Calu3 (cell line): ENCODE results near the gene CLDN25. TPM values are rescaled to one million over a fixed set of nuclear protein-coding genes. Genes with fewer than 3 reads are reported as not detected.
A peak's percentile ranks its signal among the peaks of the same experiment; 100 is the strongest.

Source experiments
- BruUV-seq: library from RNA; stranded (reverse); fragments of 400-500 nt; replicated peaks from 2 replicates; lab custom pipeline; 2021; lab: Mats Ljungman, UMichigan
- CTCF ChIA-PET: fragments of 300-600 bp; sonication (Branson Sonifier 250); formaldehyde crosslinking; loops from one replicate; lab custom pipeline; 2022; ENCODE audit warnings: antibody characterized with exemption; lab: Charles Lee
- DNase-seq: peaks from one replicate; pipeline ENCODE4 v3.0.0; 2022
- H3K27ac Mint-ChIP-seq: one replicate; pipeline ENCODE4 v1.8.0; 2022; ENCODE audit warnings: mixed read lengths; ENCODE audit not compliant: unreplicated experiment
- H3K27me3 Mint-ChIP-seq: one replicate; pipeline ENCODE4 v1.8.0; 2022; ENCODE audit warnings: mixed read lengths; ENCODE audit not compliant: unreplicated experiment
- H3K36me3 Mint-ChIP-seq: one replicate; pipeline ENCODE4 v1.8.0; 2022; ENCODE audit warnings: mild to moderate bottlenecking, moderate library complexity, mixed read lengths; ENCODE audit not compliant: insufficient read depth, unreplicated experiment
- H3K4me1 Mint-ChIP-seq: one replicate; pipeline ENCODE4 v1.8.0; 2022; ENCODE audit warnings: mild to moderate bottlenecking, low read depth, mixed read lengths; ENCODE audit not compliant: unreplicated experiment
- H3K4me3 Mint-ChIP-seq: one replicate; pipeline ENCODE4 v1.8.0; 2022; ENCODE audit warnings: mild to moderate bottlenecking, low read depth, moderate library complexity, mixed read lengths; ENCODE audit not compliant: unreplicated experiment
- H3K9me3 Mint-ChIP-seq: one replicate; pipeline ENCODE4 v1.8.0; 2022; ENCODE audit warnings: low read depth, mixed read lengths; ENCODE audit not compliant: unreplicated experiment
- intact Hi-C: fragments of 100-400 bp; cut with micrococcal nuclease; formaldehyde crosslinking; loops from one replicate; pipeline ENCODE4 v1.10.0; 2022; ENCODE audit not compliant: unreplicated experiment
- total RNA-seq: library from RNA; stranded (reverse); gene quantifications from 2 replicates; pipeline ENCODE4 v1.2.3, GENCODE V29; 2022
- TF ChIP-seq, protein P1 (sequence below): fragments of 200-600 bp; IDR thresholded peaks from one replicate; pipeline ENCODE4 v1.8.0; 2022; ENCODE audit warnings: antibody characterized with exemption; ENCODE audit not compliant: unreplicated experiment

CLDN25 gene
- total RNA-seq, 1 experiment from 2014 or later, result not detected

DNA sequence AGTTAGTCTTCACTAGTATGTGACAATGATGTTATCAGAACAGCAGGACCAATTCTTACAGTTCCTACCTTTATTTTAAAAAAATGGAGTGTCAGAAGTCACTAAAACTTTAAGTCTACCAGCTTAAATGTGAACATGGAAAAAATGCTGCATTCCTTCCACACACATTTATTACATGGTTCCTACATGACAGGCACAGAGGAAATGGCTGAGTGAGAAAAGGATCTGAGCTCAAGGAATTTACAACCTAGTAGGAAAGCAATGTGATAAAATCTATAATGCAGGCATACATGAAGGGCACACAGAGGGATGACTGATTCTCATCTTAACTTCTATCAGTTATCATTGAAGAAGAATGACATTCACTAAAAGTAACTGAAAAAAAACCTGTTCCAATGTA, 23.0 kb downstream of the CLDN25 start:
- intact Hi-C loops, result no loop called here

DNA sequence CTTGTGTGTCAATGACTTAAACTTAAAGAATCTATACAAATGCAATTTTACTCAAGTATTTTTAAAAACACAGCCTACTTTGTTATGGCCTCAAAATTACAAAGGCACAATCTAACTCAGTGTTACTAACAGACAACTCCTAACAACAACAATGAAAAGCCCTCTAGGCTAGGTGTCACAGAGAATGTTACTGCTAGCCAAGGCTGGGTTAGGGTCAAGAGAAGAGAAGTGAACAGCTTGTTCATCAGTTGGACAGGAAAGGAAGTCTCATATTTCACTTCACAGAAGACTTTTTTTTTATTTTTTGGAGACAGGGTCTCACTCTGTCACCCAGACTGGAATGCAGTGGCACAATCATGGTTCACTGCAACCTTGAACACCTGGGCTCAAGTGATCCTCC, 26.0 kb downstream of the CLDN25 start:
- Mint-ChIP-seq H3K9me3 (no peaks in the 10 kb centered on the region), H3K4me1 (no peaks in the 10 kb centered on the region), H3K4me3 (no peak overlapping the region), H3K27ac (no peak overlapping the region), H3K36me3 (peaks cover 5% of the 10 kb centered on the region), H3K27me3 (no peaks in the 10 kb centered on the region)
- CTCF ChIA-PET, result interaction anchor here (1.2 kb wide), 1 partner anchor 457 kb away, joined by 5 read pairs; no protein-coding TSS in a partner anchor
- no peak for DNase-seq
- TF ChIP-seq, protein P1, sequence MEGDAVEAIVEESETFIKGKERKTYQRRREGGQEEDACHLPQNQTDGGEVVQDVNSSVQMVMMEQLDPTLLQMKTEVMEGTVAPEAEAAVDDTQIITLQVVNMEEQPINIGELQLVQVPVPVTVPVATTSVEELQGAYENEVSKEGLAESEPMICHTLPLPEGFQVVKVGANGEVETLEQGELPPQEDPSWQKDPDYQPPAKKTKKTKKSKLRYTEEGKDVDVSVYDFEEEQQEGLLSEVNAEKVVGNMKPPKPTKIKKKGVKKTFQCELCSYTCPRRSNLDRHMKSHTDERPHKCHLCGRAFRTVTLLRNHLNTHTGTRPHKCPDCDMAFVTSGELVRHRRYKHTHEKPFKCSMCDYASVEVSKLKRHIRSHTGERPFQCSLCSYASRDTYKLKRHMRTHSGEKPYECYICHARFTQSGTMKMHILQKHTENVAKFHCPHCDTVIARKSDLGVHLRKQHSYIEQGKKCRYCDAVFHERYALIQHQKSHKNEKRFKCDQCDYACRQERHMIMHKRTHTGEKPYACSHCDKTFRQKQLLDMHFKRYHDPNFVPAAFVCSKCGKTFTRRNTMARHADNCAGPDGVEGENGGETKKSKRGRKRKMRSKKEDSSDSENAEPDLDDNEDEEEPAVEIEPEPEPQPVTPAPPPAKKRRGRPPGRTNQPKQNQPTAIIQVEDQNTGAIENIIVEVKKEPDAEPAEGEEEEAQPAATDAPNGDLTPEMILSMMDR, result no peak
- intact Hi-C loops, result loop anchor here (2.0 kb wide), 1 partner anchor 457 kb away; no protein-coding TSS in a partner anchor
- no TSS peak for BruUV-seq

More for the DNA sequence above, 23.0 kb downstream of the CLDN25 start:
- no peak overlapping the region for H3K27ac Mint-ChIP-seq
- H3K9me3 Mint-ChIP-seq, result no peaks in the 10 kb centered on the region
- H3K4me3 Mint-ChIP-seq, result no peak overlapping the region
- TF ChIP-seq, protein P1, result no peak
- no peaks in the 10 kb centered on the region for H3K4me1 Mint-ChIP-seq
- no peaks in the 10 kb centered on the region for H3K27me3 Mint-ChIP-seq
- H3K36me3 Mint-ChIP-seq, result peaks cover 5% of the 10 kb centered on the region
- DNase-seq, result no peak
- CTCF ChIA-PET, result no interaction called here
- BruUV-seq, result no TSS peak

DNA sequence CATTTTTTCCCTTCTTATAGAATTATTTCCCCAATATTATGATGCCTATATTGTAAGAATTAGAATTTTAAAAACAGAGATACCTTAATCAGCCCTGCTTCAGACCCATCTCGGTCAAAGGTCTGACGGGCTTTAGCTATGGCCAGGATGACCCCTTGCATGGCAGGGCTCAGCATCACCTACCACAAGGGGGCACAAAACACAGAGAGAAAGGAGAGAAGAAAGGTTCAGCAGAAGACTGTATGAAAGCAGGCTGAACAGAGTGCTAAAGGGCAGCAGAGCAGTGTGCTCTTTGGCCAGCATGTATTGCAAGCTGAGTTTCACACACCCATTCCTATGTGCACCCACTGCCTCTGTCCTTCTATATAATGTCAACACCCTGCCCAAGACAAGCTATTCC, 26.8 kb downstream of the CLDN25 start:
- Mint-ChIP-seq H3K27me3 (no peaks in the 10 kb centered on the region), H3K4me3 (no peak overlapping the region), H3K27ac (no peak overlapping the region), H3K4me1 (no peaks in the 10 kb centered on the region), H3K9me3 (no peaks in the 10 kb centered on the region), H3K36me3 (peaks cover 5% of the 10 kb centered on the region)
- CTCF ChIA-PET, result interaction anchor here (1.2 kb wide), 1 partner anchor 457 kb away, joined by 5 read pairs; no protein-coding TSS in a partner anchor
- intact Hi-C loops, result loop anchor here (2.0 kb wide), 1 partner anchor 456 kb away; no protein-coding TSS in a partner anchor
- TF ChIP-seq, protein P1, result peak; percentile 42
- BruUV-seq, result no TSS peak
- DNase-seq, result peak; percentile 34

DNA sequence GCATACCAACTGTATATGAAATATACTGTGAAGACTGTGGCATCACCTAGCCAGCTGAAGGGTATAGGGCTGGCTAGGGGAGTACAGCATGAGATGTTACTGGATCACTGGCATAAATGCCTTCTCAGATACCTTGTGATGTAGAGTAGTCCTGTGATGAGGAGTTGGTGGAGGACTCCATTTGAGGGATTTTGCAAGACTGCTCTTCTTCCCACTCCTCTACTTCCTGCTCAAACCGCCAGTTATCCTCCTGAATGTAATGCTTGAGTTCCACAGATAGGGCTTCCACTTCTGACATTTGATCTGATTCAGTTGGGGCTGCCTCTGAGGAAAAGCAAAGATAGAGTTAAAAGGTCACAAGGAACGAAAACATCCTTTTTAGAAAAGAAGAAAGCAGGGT, 29.3 kb downstream of the CLDN25 start:
- Mint-ChIP-seq H3K27ac (no peak overlapping the region), H3K36me3 (peaks cover 5% of the 10 kb centered on the region), H3K27me3 (no peaks in the 10 kb centered on the region), H3K4me1 (no peaks in the 10 kb centered on the region), H3K9me3 (no peaks in the 10 kb centered on the region), H3K4me3 (no peak overlapping the region)
- CTCF ChIA-PET, result no interaction called here
- no peak for DNase-seq
- no TSS peak for BruUV-seq
- intact Hi-C loops, result no loop called here
- TF ChIP-seq, protein P1, result no peak
